Stimulated activated CD4-positive, alpha-beta T cell treated with anti-CD3 and anti-CD28 coated beads, Interleukin-15, amount 100 ng/mL, for 48 hours (primary cell): ENCODE measurements around the gene GNAO1.

Source experiments
- DNase-seq, 2 donors: peaks; one replicate each; pipeline ENCODE4 v3.0.0-alpha.2; 2020; ENCODE audit warnings: low read depth in 2 of 2

GNAO1 gene

DNA sequence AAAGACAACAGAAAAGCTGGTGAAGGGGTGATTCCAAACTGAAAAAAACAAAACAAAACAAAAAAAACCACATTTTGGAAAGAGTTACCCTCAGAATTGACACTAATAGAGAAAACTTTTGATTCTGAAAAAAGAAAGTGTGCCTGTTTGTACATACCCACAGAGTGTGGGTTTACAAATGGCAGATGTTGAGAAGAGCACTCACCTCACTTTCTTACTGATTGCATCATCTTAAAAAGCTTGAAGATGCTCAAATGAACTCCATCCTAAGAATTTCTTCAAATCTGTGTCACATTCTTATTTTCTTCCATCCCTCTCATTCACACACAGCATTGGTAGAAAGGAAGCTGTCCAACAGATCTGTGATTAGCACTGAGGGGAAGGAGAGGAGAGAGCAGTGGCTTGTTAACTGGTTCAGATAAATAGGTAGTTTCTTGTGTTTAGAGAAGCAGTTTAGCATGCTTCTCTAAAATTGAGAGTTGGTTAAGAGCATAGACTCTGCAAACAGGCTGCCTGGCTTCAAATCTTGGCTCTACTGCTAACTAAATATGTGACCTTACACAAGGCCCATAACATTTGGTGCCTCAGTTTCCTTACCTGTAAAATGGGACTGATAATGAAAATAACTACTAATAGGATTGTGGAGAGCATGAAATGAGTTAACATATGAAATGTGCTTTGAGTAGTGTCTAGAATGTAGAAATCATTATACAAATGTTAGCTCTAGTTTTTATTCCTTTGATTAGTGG, 6.9 kb downstream of the GNAO1 start:
- no peak for DNase-seq

DNA sequence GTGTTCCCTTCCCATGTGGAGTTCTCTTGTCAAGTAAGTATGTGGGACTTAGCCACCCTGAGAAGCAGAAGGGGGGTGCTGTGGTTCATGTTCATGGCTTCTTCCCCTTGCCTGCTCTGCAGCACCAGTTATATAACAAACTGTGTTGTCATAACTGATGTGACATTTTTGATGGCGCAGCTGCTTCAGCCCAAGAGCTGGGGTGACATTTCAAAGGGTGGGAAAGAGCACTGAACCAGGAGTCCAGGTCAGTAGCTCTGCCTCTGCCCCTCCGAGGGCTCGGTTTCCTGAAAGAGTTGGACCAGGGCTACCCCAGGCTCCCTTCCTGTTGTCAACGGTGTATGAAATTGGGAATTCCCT, 7.4 kb downstream of the GNAO1 start:
- DNase-seq = no peak

DNA sequence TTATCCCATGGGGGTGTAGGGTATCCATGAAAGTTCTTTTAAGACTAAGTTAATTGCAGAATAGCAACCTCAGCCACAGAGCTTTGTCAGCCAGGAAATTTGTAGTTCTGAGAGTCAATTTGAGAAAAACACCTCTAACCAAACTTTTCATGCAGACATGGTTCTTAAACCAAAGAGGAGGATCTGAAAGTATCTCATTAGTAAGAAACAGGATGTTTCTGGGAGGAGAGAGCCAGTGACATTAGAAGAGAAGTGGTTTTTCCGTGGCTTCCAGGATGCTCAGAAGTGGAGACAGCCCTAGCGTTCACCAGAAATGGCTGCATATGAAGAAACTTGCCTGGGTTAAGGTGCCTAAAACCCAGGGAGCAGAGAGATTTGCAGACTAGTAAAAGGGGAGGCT, 7.9 kb downstream of the GNAO1 start:
- DNase-seq = peak in 1 of 2 donors; percentile 25

DNA sequence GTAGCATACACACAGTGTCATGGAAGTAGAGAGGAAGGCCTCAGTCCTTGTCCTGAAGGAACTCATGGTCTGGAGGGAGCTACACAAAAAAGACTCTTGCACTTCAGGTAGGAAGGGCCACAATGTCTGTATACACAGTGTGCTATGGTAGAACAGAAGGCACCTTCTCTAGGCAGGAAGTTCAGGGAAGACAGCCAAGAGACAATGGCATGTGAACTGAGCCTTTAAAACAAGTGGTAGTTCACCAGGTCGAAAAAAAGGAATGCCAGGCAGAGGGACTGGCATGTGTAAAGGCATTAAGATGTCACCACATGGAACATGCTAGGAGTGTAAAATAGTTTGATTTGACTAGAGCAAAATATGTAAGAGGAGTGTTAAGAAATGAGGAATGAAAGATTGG, 9.7 kb downstream of the GNAO1 start:
- no peak for DNase-seq

DNA sequence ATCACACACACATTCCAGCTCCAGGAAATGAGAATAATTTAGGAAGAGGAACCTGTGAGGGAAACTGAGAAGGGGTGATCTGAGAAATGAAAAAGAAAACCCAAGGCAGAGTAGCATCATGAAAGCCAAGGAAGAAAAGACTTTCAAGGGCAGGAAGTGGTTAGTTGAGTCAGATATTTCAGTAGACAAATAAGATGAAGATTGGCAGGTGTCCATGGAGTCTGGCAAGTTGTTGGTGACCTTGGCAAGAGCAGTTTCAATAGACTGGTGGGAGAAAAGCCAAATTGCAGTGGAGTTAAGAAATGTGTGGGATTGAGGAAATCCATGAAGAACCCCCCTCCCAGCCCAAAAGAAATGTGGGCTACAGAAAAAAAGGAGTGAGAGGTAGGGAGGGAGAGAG, 10.7 kb downstream of the GNAO1 start:
- no peak for DNase-seq

DNA sequence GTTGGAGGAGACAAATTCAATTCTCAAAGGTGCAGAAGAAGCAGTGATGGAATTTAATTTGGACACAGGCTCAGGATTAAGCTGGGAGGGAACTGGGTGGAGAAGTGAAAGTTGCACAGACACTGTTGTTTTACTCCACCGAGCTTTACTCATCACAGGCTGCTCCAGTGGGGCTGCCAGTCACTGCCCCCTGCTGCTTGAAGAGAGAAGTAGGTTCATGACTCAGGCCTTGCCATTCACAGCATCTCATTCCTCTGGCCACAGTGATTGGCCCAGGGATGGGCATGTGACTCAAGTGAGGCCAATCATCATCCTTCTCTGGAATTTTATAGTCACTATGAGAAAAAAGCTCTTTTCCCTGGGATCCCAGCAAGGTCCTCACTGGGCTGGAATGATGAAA, 11.8 kb downstream of the GNAO1 start:
- DNase-seq = peak in 1 of 2 donors; percentile 64

DNA sequence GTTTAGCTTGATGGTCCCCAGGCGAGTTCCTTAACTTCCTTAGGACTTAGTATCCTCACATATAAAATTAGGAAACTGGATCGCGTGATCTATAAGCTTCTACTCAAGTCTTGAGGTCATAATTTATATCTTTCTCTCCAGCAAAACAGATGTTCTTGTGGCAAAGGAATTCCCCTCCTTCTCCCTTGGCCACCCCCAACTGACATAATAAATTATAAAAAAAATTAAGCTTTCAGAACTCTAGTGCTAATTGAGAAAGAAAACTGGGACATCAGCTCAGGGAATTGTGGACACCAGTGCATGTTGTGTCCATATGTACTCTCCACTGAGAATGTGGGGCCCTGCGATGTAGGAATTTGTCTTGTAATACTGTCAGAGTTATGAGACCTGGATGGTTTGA, 13.5 kb downstream of the GNAO1 start:
- no peak for DNase-seq

DNA sequence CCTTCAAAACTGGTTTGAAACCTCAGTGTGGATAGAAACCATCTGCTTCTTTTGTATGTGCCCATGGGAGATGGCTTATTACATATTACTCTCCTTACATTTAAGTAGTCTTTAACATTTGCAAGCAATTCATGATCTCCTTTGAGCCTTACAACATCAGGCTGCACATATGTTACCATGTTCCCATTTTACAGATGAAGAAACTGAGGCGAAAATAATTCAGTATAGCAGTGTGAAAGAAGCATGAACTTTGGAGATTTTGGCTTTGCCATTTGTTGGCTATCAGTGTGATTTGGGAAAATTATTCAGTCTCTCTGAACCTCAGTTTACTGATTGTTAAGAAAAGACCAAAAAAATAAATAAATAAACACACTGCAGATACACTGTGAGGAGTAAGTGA, 15.7 kb downstream of the GNAO1 start:
- no peak for DNase-seq

DNA sequence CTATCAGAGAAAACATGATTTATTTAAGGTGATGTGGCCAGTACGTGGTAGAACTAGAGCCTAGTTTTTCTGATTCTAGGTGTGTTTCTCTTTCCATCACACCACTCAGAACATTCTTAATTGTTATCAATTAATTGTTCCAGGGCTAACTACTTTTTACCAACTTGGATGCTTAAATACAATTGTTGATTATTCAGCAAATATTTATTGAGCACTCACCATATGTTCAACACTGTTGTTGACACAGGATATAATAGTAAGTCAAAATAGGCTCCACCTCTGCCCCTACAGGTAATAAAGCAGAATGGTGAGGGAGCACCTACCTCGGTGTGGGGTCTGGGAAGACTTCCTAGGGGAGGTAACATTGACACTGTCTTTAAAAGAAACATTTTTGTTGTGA, 16.1 kb downstream of the GNAO1 start:
- no peak for DNase-seq

DNA sequence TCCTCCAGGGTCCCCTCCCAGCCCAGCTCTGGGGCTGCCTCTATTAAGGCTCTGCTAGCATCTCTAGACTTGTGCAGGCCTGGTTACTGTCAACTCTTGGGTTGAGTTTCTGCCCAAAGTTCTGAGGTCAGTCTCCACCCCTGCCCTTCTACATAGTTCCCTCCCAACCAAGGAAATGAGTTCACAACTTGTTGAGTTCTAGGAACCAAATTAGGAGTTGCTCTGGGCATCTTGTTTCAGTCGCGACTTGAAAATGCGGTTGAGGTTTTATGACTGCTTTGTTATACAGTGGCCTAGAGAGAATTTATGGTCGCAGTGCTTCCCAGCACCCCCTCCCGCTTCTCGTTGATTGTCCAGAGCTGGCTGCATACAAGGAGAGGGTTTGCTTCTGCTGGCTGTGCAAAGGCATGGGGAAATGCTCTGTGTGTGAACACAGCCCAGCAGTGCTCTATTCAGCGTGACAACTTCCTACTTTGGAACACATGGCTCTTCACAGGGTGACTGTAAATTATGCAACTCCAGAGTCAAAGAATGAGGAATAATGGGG, 20.2 kb downstream of the GNAO1 start:
- DNase-seq = no peak

DNA sequence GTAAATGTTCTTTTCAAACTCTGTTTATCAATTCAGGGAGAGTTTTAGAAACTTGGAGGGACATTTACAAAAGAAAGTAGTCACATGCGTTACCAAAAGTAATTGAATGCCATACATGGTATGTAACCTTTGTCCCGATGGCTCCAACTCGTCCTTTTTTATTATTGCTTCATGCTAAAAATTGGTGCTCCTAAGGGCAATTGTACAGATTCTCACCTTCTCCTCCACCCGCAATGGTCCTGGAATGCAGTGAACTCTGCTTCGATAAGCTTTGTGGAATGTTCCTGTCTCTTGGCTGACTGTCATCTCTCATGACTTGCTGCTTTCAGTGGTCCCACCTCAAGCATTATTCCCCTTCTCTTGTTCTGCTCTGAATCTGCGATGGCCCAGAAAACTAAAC, 20.9 kb downstream of the GNAO1 start:
- no peak for DNase-seq

DNA sequence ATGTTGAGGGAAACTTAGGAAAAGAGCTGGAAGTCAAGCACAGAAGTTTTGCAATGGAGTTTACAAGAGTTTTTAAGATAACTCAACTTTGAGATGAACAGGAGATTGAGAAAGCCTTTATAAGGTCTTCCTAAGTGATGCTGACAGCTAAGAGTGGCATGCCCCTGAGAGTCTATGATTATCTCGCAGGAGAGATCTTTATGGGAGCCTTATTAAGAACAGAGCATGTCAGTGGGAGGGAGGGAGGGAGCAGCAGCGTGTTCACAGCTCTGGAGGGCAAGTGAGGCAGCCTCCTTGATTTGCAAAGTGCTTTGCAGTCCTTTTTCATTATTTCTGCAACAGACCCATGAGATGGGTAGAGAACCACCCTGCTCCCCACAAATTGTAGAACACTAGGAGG, 30.7 kb downstream of the GNAO1 start:
- no peak for DNase-seq

DNA sequence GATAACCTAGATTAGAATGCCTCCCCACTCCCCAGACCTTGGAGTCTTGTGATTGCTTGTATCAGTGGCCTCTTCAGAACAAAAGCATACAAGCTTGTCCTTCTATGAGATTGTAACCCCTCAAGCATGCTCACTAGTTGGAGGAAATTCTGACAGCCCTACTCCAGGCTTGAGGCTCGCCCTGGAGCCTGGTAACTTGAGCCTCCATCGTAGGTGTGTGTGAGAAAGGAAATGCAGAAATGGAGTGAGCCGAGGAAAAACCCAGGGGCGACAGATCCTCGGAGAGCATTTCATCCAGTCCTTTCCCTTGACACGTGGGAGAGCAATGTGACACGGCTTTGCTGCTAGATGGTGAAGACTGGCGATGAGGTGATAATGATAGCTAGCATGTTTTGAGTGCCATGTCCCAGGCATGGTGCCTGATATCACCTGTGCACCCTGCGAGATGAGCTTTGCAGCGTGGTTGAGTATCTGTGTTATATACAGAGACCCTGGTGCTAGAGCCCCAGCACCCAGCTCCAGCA, 31.2 kb downstream of the GNAO1 start:
- DNase-seq = no peak

DNA sequence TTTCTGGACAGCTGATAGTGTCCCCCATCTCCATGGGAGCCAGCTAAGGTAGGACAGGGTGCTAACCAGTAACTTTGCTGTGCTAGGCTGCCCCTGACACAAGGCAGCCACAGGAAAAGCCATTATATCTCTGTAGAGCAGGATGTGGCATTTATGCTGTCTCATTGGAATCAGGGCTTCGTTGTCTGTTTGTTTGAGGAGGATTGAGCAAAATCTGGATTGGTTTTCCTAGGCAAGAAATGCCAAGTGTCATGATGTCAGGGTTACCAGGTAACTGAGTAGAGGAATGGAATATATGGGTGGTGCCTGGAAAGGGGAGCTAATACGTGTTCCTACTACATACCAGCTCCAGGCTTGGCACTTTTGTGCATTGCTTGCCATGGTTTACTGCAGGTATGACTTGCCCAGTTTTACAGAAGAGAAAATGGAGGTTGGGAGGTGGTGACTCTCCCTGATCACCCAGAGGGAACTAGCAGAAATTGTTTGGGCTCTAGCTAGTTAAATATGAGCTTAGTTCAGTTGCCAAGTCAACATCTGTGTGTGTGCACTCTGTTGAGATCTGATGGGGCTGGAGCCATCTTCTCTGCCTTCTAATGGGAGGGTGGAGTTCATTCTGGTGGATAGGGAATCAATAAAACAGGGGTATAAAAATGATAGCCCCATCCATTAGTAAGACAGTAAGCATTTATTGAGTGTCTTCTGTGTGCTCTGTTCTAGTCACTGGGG, 33.9 kb downstream of the GNAO1 start:
- DNase-seq = no peak

DNA sequence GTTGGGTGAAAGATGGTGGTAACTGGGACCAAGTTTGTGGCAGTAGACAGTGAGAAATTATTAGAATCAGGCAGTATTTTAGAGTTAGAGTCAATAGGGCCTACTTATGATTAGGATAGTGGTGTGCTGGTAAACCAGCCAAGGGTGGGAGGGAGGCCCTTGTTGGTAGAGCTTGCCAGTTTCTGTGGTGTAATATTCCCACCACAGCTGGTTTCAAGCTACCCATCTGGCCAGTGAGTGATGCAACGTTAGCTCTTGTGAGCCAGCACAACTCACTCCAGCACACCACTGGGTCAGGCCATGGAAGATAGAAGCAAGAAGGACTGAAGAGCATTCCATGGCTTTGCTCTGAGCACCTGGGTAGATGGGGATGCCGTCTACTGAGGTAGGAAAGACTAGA, 34.9 kb downstream of the GNAO1 start:
- no peak for DNase-seq

DNA sequence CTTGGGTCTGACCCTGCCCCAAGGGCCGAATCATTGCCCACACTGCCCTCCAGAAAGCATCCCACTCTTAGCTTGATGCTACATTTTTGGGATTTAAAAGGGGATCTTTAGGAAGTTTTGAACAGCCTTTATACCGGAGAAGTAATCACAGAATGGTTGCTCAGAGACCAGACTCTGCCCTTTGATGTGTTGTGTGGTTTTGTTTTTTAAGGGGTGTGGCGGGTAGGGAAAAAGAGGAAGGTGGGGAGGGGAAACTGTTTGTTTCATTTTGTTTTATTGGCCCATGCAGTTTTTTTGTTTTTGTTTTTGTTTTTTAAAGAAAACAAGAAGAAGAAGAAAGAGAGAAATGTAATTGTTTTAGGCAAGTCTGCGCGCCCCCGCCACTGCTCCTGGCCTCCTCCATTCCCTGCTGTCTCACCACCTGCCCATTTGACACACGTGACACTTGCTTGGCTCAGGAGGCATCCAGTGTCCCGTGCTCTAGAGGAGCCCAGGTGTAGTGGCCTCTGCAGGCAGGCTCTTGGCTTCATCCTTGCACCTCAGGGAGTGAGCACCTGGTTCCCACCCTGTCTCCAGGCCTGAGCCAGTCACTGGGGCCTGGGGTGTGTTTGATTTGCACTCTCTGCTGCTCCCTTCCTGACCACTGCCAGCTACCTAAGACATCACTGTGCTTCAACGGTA, 35.7 kb downstream of the GNAO1 start:
- DNase-seq = no peak

DNA sequence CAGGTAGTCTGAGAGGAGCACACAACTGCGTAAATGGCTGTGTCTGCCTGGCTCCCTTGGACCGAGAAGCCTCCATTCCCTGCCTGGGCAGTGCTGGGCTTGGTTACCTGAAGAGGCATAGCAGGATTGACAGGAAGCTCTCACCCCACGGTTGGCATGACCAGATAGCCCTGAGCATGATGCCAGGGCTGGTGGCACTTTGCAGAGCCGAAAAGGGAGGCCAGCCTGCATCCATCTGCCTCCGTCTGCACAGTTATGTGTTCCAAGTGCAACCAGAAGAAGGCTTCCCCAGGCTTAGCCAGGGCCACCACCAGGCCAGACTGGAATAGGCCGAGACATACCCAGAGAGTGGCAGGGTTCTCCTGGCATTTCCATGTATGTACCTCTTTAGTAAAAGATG, 36.6 kb downstream of the GNAO1 start:
- no peak for DNase-seq

DNA sequence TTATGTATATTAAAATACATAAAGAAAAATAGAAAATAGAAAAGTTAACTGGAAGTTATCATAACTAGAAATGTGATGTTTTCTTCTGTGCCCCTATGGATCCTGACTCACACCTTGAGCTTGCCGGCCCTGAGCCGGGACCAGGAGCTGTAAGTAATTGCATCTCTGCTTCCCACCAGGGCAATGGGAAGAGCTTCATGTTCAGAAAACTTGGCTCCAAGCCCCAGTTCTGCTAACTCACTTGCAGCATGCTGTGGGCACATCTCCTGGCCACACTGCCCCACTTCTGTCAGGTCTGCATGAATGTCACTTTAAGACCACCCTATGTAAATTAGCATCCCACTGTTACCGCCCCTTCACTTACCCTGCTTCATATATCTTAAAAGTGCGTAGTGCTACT, 37.2 kb downstream of the GNAO1 start:
- DNase-seq = no peak

DNA sequence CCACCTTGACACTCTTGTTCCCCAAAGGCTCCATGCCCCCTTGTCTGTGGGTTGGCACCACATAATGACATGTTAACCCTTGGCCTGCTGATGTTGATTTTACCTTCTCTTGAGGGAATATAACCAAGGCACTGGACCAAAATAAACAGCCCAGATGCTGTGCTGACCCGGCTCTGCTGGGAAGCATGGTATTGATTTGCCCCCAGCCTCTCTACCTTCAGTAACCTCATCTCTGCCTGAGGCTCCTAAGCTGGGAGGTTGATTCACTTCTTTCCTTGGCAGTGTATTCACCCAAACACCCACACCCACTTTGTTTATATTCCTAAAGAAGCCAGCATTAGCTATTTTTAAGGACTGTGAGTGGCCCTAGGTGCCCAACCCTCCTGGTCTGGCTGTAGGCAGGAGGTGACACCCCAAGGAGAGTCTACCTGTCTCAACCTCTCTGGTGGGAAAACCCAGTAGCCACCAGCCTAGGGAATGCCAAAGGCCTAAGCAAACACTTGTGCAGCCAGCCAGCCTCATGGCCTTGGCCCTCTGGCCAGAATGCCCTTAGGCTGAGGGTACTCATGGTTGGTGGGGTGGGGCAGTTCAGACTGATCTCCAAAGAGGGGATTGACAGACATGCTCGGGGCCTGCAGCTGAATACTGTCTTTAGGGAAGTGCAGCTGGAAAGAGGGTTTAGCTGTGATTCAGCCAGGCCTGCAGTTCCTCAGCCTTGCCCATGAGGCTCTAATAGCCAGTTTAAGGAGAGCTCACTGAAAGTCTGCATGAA, 42.7 kb downstream of the GNAO1 start:
- DNase-seq = no peak

DNA sequence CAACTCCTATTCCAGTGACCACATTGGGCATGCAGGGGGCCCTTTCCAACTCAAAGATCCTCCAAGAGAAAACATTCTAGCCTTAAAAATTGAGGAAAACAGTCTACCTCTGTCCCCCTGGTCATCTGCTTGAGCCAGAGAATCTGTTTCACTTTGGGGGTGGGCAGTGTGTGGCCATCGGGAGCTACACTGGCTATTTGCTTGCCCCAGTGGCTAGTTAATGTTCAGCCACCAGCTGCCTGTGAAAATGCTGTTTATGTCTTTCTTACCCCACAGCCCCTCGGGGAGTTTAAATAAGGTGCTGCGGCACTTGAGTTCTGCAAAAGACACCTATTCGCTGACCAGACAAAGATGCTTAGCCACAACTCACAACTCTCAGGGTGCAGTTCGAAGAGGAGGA, 43.4 kb downstream of the GNAO1 start:
- no peak for DNase-seq

DNA sequence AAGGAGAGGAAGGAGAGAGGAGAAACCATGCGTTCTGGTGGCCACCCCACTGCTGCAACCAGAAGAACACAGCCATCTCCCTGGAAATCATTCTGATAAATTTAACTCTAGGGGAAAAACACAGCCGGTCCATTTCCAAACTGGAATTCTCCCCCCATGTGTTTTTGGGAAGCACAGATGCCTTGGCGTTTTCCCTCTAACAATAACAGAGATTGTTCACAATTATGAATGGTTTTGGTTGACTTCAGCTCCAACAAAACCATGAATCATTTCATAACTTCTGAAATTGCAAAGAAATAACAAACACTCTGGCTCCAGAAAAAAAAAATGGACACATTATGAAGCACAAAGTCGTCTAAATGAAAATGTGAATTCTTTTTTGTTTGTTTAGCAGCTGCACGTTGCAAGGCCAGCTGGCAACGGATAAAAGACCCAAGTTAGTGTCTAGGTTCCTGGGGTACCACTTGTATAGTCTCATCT, 46.2 kb downstream of the GNAO1 start:
- DNase-seq = no peak

DNA sequence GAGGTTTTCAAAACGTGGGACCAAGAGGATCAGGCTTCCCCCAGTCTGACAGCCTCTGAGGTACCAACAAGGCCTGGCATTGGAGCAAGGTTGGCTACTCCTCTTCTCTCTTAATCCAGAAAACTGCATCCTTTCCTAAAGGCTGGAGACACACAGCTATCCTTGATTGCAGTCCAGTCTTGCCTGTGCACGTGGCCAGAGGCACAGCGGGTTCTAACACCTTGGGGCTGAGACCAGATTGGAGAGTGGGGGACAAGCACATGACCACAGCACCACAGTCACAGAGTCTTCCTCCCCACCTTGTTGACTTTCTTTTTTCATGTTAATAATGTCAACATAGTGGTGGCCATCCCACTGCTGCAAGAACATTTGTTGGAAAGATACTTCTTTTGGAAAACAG, 46.9 kb downstream of the GNAO1 start:
- DNase-seq = no peak
